ENCODE data around the gene IL4I1.

IL4I1 gene

GRCh38 chr19:49849433-49850220, 47.1 kb downstream of the IL4I1 start:
- peak overlapping the region in 1 of 2 donors; percentile 85 for H3K4me3 ChIP-seq (ENCODE audit: low read length in 2 of 2)
- H2BK5ac ChIP-seq (ENCODE audit: low read length) = no peak overlapping the region
- no CpG with 5 or more reads among the region's 15 CpGs for WGBS, 2 donors (ENCODE audit: extremely low coverage in 2 of 2, insufficient read length in 2 of 2, insufficient replicate concordance in 1 of 2)
- no peak overlapping the region for H3K23ac ChIP-seq (ENCODE audit: low read depth, low read length, poor library complexity)
- peaks cover 19 to 60% of the 10 kb centered on the region in 2 donors for H3K36me3 ChIP-seq (replicated peaks in 1 of 2; ENCODE audit: control insufficient read depth in 2 of 2, insufficient read depth in 2 of 2, low read length in 2 of 2)
- H3K4ac ChIP-seq (ENCODE audit: low read length) = no peak overlapping the region
- H3K14ac ChIP-seq (ENCODE audit: low read length) = no peak overlapping the region
- no peak overlapping the region for H2AK5ac ChIP-seq (ENCODE audit: low read depth, low read length)
- H4K8ac ChIP-seq (ENCODE audit: low read depth, low read length) = no peak overlapping the region
- H3K4me1 ChIP-seq (ENCODE audit: control insufficient read depth in 2 of 2, insufficient read depth in 1 of 2, low read depth in 1 of 2, low read length in 2 of 2) = peaks cover 11 to 17% of the 10 kb centered on the region in 2 donors
- no peak overlapping the region for H3K27ac ChIP-seq (replicated peaks; ENCODE audit: low read length)
- no peak for DNase-seq (ENCODE audit: low spot score)
- no peak overlapping the region for H2BK12ac ChIP-seq (ENCODE audit: low read length)
- H2BK120ac ChIP-seq (ENCODE audit: low read depth, low read length) = no peak overlapping the region
- H3K9ac ChIP-seq (ENCODE audit: low read depth, low read length, poor library complexity) = no peak overlapping the region
- no peaks in the 10 kb centered on the region for H3K27me3 ChIP-seq (ENCODE audit: control insufficient read depth in 3 of 3, insufficient read depth in 3 of 3, low read depth in 1 of 3, low read length in 3 of 3)
- H3K79me1 ChIP-seq (ENCODE audit: low read depth, low read length) = peaks cover 12% of the 10 kb centered on the region
- H3K18ac ChIP-seq (ENCODE audit: low read length) = no peak overlapping the region
- no peak overlapping the region for H2BK15ac ChIP-seq (ENCODE audit: low read length)
- peak overlapping the region; percentile 58 for H3K4me2 ChIP-seq (ENCODE audit: insufficient read depth, low read length, poor library complexity, severe bottlenecking)
- H2AFZ ChIP-seq (ENCODE audit: low read length) = no peak overlapping the region
- no peak overlapping the region for H4K91ac ChIP-seq (ENCODE audit: low read depth, low read length, poor library complexity)
- H3K9me3 ChIP-seq (replicated peaks in 1 of 2; ENCODE audit: control insufficient read depth in 2 of 2, insufficient read depth in 1 of 2, low read depth in 1 of 2, low read length in 2 of 2) = peaks cover 6 to 13% of the 10 kb centered on the region in 2 donors

GRCh38 chr19:49848938-49849337, 47.7 kb downstream of the IL4I1 start:
- Histone ChIP-seq H2AK5ac (ENCODE audit: low read depth, low read length) (no peak overlapping the region), H4K91ac (ENCODE audit: low read depth, low read length, poor library complexity) (no peak overlapping the region), H2BK15ac (ENCODE audit: low read length) (no peak overlapping the region), H2BK5ac (ENCODE audit: low read length) (no peak overlapping the region), H3K27me3 (ENCODE audit: control insufficient read depth in 3 of 3, insufficient read depth in 3 of 3, low read depth in 1 of 3, low read length in 3 of 3) (no peaks in the 10 kb centered on the region), H3K14ac (ENCODE audit: low read length) (no peak overlapping the region), H4K8ac (ENCODE audit: low read depth, low read length) (no peak overlapping the region), H3K4me3 (ENCODE audit: low read length in 2 of 2) (no peak overlapping the region), H2AFZ (ENCODE audit: low read length) (no peak overlapping the region), H2BK12ac (ENCODE audit: low read length) (no peak overlapping the region), H3K4me2 (ENCODE audit: insufficient read depth, low read length, poor library complexity, severe bottlenecking) (no peak overlapping the region), H3K23ac (ENCODE audit: low read depth, low read length, poor library complexity) (no peak overlapping the region), H3K27ac (replicated peaks; ENCODE audit: low read length) (no peak overlapping the region), H3K9me3 (replicated peaks in 1 of 2; ENCODE audit: control insufficient read depth in 2 of 2, insufficient read depth in 1 of 2, low read depth in 1 of 2, low read length in 2 of 2) (peaks cover 6 to 13% of the 10 kb centered on the region in 2 donors), H3K9ac (ENCODE audit: low read depth, low read length, poor library complexity) (no peak overlapping the region), H3K4ac (ENCODE audit: low read length) (no peak overlapping the region), H3K36me3 (replicated peaks in 1 of 2; ENCODE audit: control insufficient read depth in 2 of 2, insufficient read depth in 2 of 2, low read length in 2 of 2) (peaks cover 17 to 53% of the 10 kb centered on the region in 2 donors), H2BK120ac (ENCODE audit: low read depth, low read length) (no peak overlapping the region), H3K79me1 (ENCODE audit: low read depth, low read length) (peaks cover 5% of the 10 kb centered on the region), H3K4me1 (ENCODE audit: control insufficient read depth in 2 of 2, insufficient read depth in 1 of 2, low read depth in 1 of 2, low read length in 2 of 2) (peaks cover 11 to 17% of the 10 kb centered on the region in 2 donors), H3K18ac (ENCODE audit: low read length) (no peak overlapping the region)
- no CpG with 5 or more reads among the region's 3 CpGs for WGBS, 2 donors (ENCODE audit: extremely low coverage in 2 of 2, insufficient read length in 2 of 2, insufficient replicate concordance in 1 of 2)
- no peak for DNase-seq (ENCODE audit: low spot score)

- Histone ChIP-seq H3K18ac (ENCODE audit: low read length) (no peak overlapping the region), H3K27ac (replicated peaks; ENCODE audit: low read length) (no peak overlapping the region), H4K91ac (ENCODE audit: low read depth, low read length, poor library complexity) (no peak overlapping the region)
Observed at GRCh38 chr19:49847731-49848696, 48.7 kb downstream of the IL4I1 start.

GRCh38 chr19:49846408-49846807, 50.3 kb downstream of the IL4I1 start:
- peaks cover 2 to 3% of the 10 kb centered on the region in 2 donors for H3K4me1 ChIP-seq (ENCODE audit: control insufficient read depth in 2 of 2, insufficient read depth in 1 of 2, low read depth in 1 of 2, low read length in 2 of 2)
- H3K36me3 ChIP-seq (replicated peaks in 1 of 2; ENCODE audit: control insufficient read depth in 2 of 2, insufficient read depth in 2 of 2, low read length in 2 of 2) = peaks cover 8 to 50% of the 10 kb centered on the region in 2 donors
- no peak overlapping the region for H2AK5ac ChIP-seq (ENCODE audit: low read depth, low read length)
- H2BK5ac ChIP-seq (ENCODE audit: low read length) = no peak overlapping the region
- H2BK120ac ChIP-seq (ENCODE audit: low read depth, low read length) = no peak overlapping the region
- H3K79me1 ChIP-seq (ENCODE audit: low read depth, low read length) = peaks cover 1% of the 10 kb centered on the region
- no peak overlapping the region for H3K14ac ChIP-seq (ENCODE audit: low read length)
- H4K8ac ChIP-seq (ENCODE audit: low read depth, low read length) = no peak overlapping the region
- no peak overlapping the region for H4K91ac ChIP-seq (ENCODE audit: low read depth, low read length, poor library complexity)
- H2BK12ac ChIP-seq (ENCODE audit: low read length) = no peak overlapping the region
- H3K27ac ChIP-seq (replicated peaks; ENCODE audit: low read length) = no peak overlapping the region
- H3K9ac ChIP-seq (ENCODE audit: low read depth, low read length, poor library complexity) = no peak overlapping the region
- no peak for DNase-seq (ENCODE audit: low spot score)
- no peak overlapping the region for H3K4me3 ChIP-seq (ENCODE audit: low read length in 2 of 2)
- no peak overlapping the region for H3K18ac ChIP-seq (ENCODE audit: low read length)
- no peak overlapping the region for H3K4ac ChIP-seq (ENCODE audit: low read length)
- no peak overlapping the region for H2BK15ac ChIP-seq (ENCODE audit: low read length)
- no peaks in the 10 kb centered on the region for H3K27me3 ChIP-seq (ENCODE audit: control insufficient read depth in 3 of 3, insufficient read depth in 3 of 3, low read depth in 1 of 3, low read length in 3 of 3)
- H2AFZ ChIP-seq (ENCODE audit: low read length) = no peak overlapping the region
- WGBS, 2 donors (ENCODE audit: extremely low coverage in 2 of 2, insufficient read length in 2 of 2, insufficient replicate concordance in 1 of 2) = no CpG with 5 or more reads among the region's 5 CpGs
- H3K23ac ChIP-seq (ENCODE audit: low read depth, low read length, poor library complexity) = no peak overlapping the region
- peaks cover 6 to 13% of the 10 kb centered on the region in 2 donors for H3K9me3 ChIP-seq (replicated peaks in 1 of 2; ENCODE audit: control insufficient read depth in 2 of 2, insufficient read depth in 1 of 2, low read depth in 1 of 2, low read length in 2 of 2)
- H3K4me2 ChIP-seq (ENCODE audit: insufficient read depth, low read length, poor library complexity, severe bottlenecking) = no peak overlapping the region

More at GRCh38 chr19:49847731-49848696, 48.7 kb downstream of the IL4I1 start:
- WGBS, 2 donors (ENCODE audit: extremely low coverage in 2 of 2, insufficient read length in 2 of 2, insufficient replicate concordance in 1 of 2) = no CpG with 5 or more reads among the region's 10 CpGs
- H2BK120ac ChIP-seq (ENCODE audit: low read depth, low read length) = no peak overlapping the region
- no peak overlapping the region for H2BK12ac ChIP-seq (ENCODE audit: low read length)
- peaks cover 1% of the 10 kb centered on the region for H3K79me1 ChIP-seq (ENCODE audit: low read depth, low read length)
- H3K14ac ChIP-seq (ENCODE audit: low read length) = no peak overlapping the region
- H3K4me2 ChIP-seq (ENCODE audit: insufficient read depth, low read length, poor library complexity, severe bottlenecking) = no peak overlapping the region
- H2BK15ac ChIP-seq (ENCODE audit: low read length) = no peak overlapping the region
- peaks cover 13 to 49% of the 10 kb centered on the region in 2 donors for H3K36me3 ChIP-seq (replicated peaks in 1 of 2; ENCODE audit: control insufficient read depth in 2 of 2, insufficient read depth in 2 of 2, low read length in 2 of 2)
- H3K4ac ChIP-seq (ENCODE audit: low read length) = no peak overlapping the region
- peaks cover 6 to 13% of the 10 kb centered on the region in 2 donors for H3K9me3 ChIP-seq (replicated peaks in 1 of 2; ENCODE audit: control insufficient read depth in 2 of 2, insufficient read depth in 1 of 2, low read depth in 1 of 2, low read length in 2 of 2)
- H2AK5ac ChIP-seq (ENCODE audit: low read depth, low read length) = no peak overlapping the region
- no peak overlapping the region for H4K8ac ChIP-seq (ENCODE audit: low read depth, low read length)
- no peak overlapping the region for H2BK5ac ChIP-seq (ENCODE audit: low read length)
- H3K4me3 ChIP-seq (ENCODE audit: low read length in 2 of 2) = no peak overlapping the region
- DNase-seq (ENCODE audit: low spot score) = no peak
- H2AFZ ChIP-seq (ENCODE audit: low read length) = no peak overlapping the region
- no peak overlapping the region for H3K23ac ChIP-seq (ENCODE audit: low read depth, low read length, poor library complexity)
- H3K27me3 ChIP-seq (ENCODE audit: control insufficient read depth in 3 of 3, insufficient read depth in 3 of 3, low read depth in 1 of 3, low read length in 3 of 3) = no peaks in the 10 kb centered on the region
- H3K4me1 ChIP-seq (ENCODE audit: control insufficient read depth in 2 of 2, insufficient read depth in 1 of 2, low read depth in 1 of 2, low read length in 2 of 2) = peaks cover 11 to 16% of the 10 kb centered on the region in 2 donors
- no peak overlapping the region for H3K9ac ChIP-seq (ENCODE audit: low read depth, low read length, poor library complexity)
